ENCODE measurements around the gene METTL18.

METTL18 gene

GRCh38 chr1:169784102-169784501 is 10.6 kb downstream of the METTL18 start:
- no peak for DNase-seq

DNA sequence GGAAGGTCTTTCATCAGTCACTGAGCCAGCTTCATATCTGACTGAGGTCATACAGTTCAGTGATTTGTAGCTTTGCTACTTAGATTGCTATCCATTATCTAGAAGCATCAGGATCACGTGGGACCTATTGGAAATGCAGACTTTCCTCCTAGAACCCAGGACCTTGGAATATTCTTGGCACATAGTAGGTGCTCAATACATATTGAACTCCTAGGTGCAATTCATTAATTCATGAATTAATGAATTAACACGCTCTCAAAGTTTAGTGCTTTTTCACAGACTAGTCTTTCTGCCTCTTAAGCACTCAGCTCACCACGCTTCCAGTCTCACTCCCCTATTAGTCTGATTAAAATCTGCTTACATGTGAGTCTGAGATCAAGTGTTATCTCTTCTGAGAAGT is 12.1 kb downstream of the METTL18 start:
- no peak for DNase-seq

DNA sequence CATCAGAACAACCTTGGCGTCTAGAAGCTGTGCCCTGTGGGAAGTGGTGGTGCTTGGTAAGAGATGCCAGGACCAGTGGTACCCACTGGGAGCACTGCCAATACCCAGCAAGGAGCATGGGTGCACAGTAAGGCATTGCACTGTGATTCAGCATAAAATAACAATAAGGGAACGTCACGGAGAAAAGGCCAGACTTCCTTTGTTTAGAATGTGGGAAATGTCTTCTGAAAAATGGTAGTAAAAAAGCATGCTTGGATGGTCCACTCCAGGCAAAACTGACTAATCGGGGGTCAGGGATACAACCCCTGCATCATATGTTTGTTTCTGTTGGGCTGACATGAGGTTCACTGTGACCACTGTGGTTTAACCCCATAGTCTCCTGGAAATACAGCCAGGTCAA is 14.7 kb downstream of the METTL18 start:
- no peak for DNase-seq

DNA sequence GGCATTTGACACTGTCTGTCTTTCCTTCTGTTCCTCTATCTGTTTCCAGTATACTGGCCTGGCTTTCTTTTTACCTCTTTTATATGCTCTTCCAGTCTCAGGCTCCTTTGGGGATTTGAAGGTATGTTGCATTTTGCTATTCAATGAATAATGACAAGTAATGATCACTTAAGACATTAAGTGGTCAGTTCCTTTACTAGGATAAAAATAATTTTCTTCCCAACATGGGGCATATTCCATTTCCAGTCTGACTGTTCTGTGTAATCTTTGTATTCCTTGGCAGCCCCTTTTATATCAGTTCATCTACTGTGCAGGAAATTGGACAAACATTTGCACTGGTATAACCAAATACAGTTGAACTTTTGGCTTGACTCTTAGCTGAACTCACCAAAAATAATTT is 15.6 kb downstream of the METTL18 start:
- DNase-seq: no peak

DNA sequence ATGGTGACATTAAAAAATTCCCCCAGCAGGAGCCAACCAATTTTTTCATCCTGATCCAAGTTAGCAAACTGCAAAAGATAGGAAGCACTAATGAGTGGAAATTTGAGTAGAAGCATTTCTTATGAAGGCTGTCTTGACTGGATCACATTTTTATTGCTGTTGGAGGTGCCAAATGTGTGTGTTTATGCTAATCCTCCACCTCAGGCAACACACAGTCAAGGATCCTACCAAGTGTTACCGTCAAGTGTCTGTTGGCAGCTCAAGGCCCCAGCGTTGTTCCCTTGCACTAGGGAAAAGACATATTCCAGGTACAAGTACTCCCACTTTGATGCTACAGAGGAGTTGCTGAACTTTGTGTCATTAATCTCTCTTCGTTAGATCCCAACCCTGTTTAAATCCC is 18.3 kb downstream of the METTL18 start:
- DNase-seq: no peak

- DNase-seq: no peak
Observed at GRCh38 chr1:169768161-169768560, 26.5 kb downstream of the METTL18 start.

GRCh38 chr1:169765580-169766331 is 29.0 kb downstream of the METTL18 start:
- no peak for DNase-seq

DNA sequence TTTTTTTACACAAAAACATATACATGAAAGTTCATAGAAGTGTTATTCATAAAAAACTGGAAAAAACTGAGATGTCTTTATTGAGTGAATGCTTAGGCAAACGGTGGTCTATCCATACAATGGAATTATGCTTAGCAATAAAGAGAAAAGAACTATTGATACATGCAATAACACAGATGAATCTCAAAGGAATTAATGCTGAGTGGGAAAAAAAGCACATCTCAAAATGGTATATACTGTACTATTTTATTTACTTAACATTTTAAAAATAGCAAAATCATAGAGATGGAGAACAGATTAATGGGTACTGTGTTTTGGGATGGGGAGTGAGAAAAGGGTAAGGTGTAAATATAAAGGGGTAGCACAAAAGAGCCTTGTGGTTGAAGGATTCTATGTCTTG is 29.8 kb downstream of the METTL18 start:
- no peak for DNase-seq

GRCh38 chr1:169762699-169763098 is 32.0 kb downstream of the METTL18 start:
- DNase-seq: no peak

GRCh38 chr1:169759038-169759437 is 35.7 kb downstream of the METTL18 start:
- no peak for DNase-seq

DNA sequence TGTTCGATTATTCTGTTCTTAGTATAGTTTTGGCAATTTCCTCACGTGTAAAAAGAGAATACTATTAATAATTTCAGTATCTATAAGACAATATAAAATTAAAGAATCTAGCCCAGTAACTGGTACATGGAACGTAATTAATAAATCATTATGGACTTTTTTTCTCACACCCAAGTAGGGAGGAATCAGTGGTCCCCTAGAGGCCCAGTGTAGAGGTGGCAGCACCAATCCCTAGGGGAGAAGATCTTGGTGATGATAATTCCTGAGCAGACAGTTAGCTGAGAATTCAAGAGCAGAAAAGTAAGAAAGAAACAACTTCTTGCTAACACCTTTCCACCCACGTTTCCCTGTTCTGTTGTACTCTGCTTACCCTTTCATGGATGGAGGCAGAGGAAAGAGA is 41.2 kb downstream of the METTL18 start:
- no peak for DNase-seq

GRCh38 chr1:169750041-169750440 is 44.7 kb downstream of the METTL18 start:
- DNase-seq: no peak

GRCh38 chr1:169746550-169746949 is 48.2 kb downstream of the METTL18 start:
- DNase-seq: no peak

DNA sequence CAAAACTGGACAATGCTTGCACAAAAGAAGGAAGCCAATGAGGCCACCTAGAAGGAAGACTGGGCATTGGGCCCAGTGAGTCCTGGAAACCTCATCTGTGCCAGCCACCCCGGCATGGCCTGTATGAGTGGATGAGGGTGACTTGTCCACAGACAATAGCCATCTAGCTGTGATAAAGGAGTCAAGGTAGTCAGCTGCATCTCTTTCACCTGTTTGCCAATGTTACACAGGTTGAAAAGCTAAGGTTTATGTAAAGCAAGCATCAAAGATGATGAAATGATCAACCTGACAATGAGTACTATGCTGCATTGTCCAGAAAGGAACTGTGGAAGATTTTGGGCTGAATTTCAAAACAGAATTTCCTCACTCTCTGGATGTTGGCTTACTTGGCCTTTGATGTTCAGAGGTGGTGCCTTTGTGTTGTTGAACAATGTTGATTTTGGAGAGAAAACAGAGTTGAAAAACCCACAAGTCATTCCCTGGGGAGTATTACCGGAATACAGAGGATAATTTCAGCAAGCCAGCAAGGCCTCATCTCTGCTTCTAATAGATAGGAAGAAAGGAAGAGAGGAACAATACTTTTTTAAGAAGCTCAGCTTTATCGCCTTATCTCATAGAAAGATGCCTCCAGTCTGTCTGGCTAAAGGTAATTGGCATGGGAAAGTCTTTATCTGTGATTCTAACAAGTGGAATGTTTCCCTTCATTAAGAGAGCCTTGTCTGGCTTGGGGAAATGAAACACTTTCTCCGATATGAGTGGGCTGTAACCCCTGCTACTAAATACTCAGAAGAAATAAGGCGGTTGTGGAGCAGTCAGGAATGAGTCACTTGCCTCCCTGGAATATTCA is 49.5 kb downstream of the METTL18 start:
- no peak for DNase-seq

Data from NCI-H345 (cell line).